IMR-90 (cell line): ENCODE results near the gene CEP85. TPM values are rescaled to one million over a fixed set of nuclear protein-coding genes. Genes with fewer than 3 reads are reported as not detected.

ENCODE experiments used
- ATAC-seq: fragments of 200-7000 bp; cut with Tn5 transposase; 2 replicates; pipeline ENCODE4 v1.9.1; 2020; ENCODE audit warnings: low read depth, mild to moderate bottlenecking, moderate library complexity
- BruUV-seq: library from RNA; stranded (reverse); fragments of 400-500 nt; replicated peaks from 2 replicates; lab custom pipeline; 2021; lab: Mats Ljungman, UMichigan
- CTCF ChIA-PET: fragments of 300-600 bp; formaldehyde crosslinking; extraction: SDS; loops from one replicate; lab custom pipeline; 2021; ENCODE audit warnings: antibody characterized with exemption; lab: Yijun Ruan, JAX
- POLR2A ChIA-PET: fragments of 300-600 bp; sonication (Branson Sonifier 250); formaldehyde crosslinking; loops from one replicate; lab custom pipeline; 2022; ENCODE audit warnings: antibody characterized with exemption; ENCODE audit not compliant: unreplicated experiment; lab: Charles Lee
- DNase-seq: peaks from one replicate; pipeline ENCODE4 v3.0.0; 2013
- H2AFZ ChIP-seq: replicated peaks from 2 replicates; pipeline ENCODE3; 2013; ENCODE audit warnings: low read length, mild to moderate bottlenecking; ENCODE audit not compliant: poor library complexity
- H2AK5ac ChIP-seq: 2 replicates; pipeline ENCODE4 v1.6.1; 2013; ENCODE audit warnings: low read depth, low read length, inconsistent platforms
- H2AK9ac ChIP-seq: replicated peaks from 2 replicates; pipeline ENCODE3; 2013; ENCODE audit warnings: mild to moderate bottlenecking, low read depth, low read length, moderate library complexity; ENCODE audit not compliant: poor library complexity
- H2BK120ac ChIP-seq: 2 replicates; pipeline ENCODE4 v1.6.1; 2013; ENCODE audit warnings: low read depth, low read length, inconsistent platforms
- H2BK15ac ChIP-seq: 3 replicates; pipeline ENCODE4 v1.6.1; 2013; ENCODE audit warnings: low read depth, low read length, inconsistent platforms
- H2BK20ac ChIP-seq: 2 replicates; pipeline ENCODE4 v1.6.1; 2013; ENCODE audit warnings: low read depth, mild to moderate bottlenecking, inconsistent platforms, low read length, moderate library complexity
- H2BK5ac ChIP-seq: 2 replicates; pipeline ENCODE4 v1.6.1; 2013; ENCODE audit warnings: mild to moderate bottlenecking, low read depth, low read length, inconsistent platforms; ENCODE audit not compliant: poor library complexity, severe bottlenecking
- H3K14ac ChIP-seq: replicated peaks from 2 replicates; pipeline ENCODE4 v1.6.1; 2013; ENCODE audit warnings: low read depth, low read length, inconsistent platforms
- H3K18ac ChIP-seq: 2 replicates; pipeline ENCODE4 v1.6.1; 2013; ENCODE audit warnings: low read depth, low read length, control low read depth
- H3K23ac ChIP-seq: 2 replicates; pipeline ENCODE4 v1.6.1; 2013; ENCODE audit warnings: low read depth, low read length, inconsistent platforms
- H3K27ac ChIP-seq: 2 replicates; pipeline ENCODE4 v1.5.1; 2013; ENCODE audit warnings: mild to moderate bottlenecking, control low read depth, low read length; ENCODE audit not compliant: insufficient read depth
- H3K27me3 ChIP-seq: 2 replicates; pipeline ENCODE4 v1.6.1; 2013; ENCODE audit warnings: low read length; ENCODE audit not compliant: control insufficient read depth, insufficient read depth
- H3K36me3 ChIP-seq: 2 replicates; pipeline ENCODE4 v1.6.1; 2013; ENCODE audit warnings: low read length, mixed read lengths; ENCODE audit not compliant: control insufficient read depth, insufficient read depth
- H3K4ac ChIP-seq: 2 replicates; pipeline ENCODE4 v1.6.1; 2013; ENCODE audit warnings: low read depth, low read length, inconsistent platforms
- H3K4me1 ChIP-seq: 2 replicates; pipeline ENCODE4 v1.6.1; 2013; ENCODE audit warnings: low read length, mixed read lengths; ENCODE audit not compliant: control insufficient read depth, insufficient read depth
- H3K4me2 ChIP-seq: 2 replicates; pipeline ENCODE4 v1.6.1; 2013; ENCODE audit warnings: low read depth, mild to moderate bottlenecking, control low read depth, low read length, moderate library complexity
- H3K4me3 ChIP-seq: 2 replicates; pipeline ENCODE4 v1.5.1; 2013; ENCODE audit warnings: low read depth, mild to moderate bottlenecking, control low read depth, low read length, moderate library complexity; ENCODE audit not compliant: insufficient read depth
- H3K56ac ChIP-seq: 2 replicates; pipeline ENCODE4 v1.6.1; 2013; ENCODE audit warnings: low read length, inconsistent platforms; ENCODE audit not compliant: insufficient read depth; ENCODE audit errors: extremely low read depth
- H3K79me1 ChIP-seq, 2 experiments: 2 replicates each; pipeline ENCODE4 v1.6.1; 2013; ENCODE audit warnings: low read length in 2 of 2, inconsistent platforms in 1 of 2, low read depth in 1 of 2
- H3K9ac ChIP-seq: 2 replicates; pipeline ENCODE4 v1.6.1; 2013; ENCODE audit warnings: low read depth, low read length, control low read depth
- H3K9me1 ChIP-seq: 2 replicates; pipeline ENCODE4 v1.6.1; 2013; ENCODE audit warnings: low read length, inconsistent platforms; ENCODE audit not compliant: insufficient read depth
- H3K9me3 ChIP-seq: 2 replicates; pipeline ENCODE4 v1.6.1; 2013; ENCODE audit warnings: low read length; ENCODE audit not compliant: control insufficient read depth, insufficient read depth
- H4K20me1 ChIP-seq: 2 replicates; pipeline ENCODE4 v1.6.1; 2013; ENCODE audit warnings: low read length, inconsistent platforms; ENCODE audit not compliant: insufficient read depth
- H4K5ac ChIP-seq: 2 replicates; pipeline ENCODE4 v1.6.1; 2013; ENCODE audit warnings: mild to moderate bottlenecking, low read depth, low read length, control low read depth
- H4K8ac ChIP-seq, 2 experiments: 2 replicates each; pipeline ENCODE4 v1.6.1; 2013; ENCODE audit warnings: low read depth in 2 of 2, low read length in 2 of 2, control low read depth in 1 of 2, inconsistent platforms in 1 of 2
- H4K91ac ChIP-seq: 2 replicates; pipeline ENCODE4 v1.6.1; 2013; ENCODE audit warnings: low read depth, low read length, inconsistent platforms; ENCODE audit not compliant: insufficient read depth
- MAZ ChIP-seq: IDR thresholded peaks from 2 replicates; pipeline ENCODE4 v1.6.1; 2012; ENCODE audit warnings: low read depth, mild to moderate bottlenecking, low read length, improper control_type of control experiment, moderate library complexity, borderline replicate concordance
- MXI1 ChIP-seq: IDR thresholded peaks from 2 replicates; pipeline ENCODE4 v1.6.1; 2012; ENCODE audit warnings: low read depth, mild to moderate bottlenecking, low read length, moderate library complexity, borderline replicate concordance
- POLR2A ChIP-seq: IDR thresholded peaks from 2 replicates; pipeline ENCODE4 v1.6.1; 2012; ENCODE audit warnings: mild to moderate bottlenecking, low read depth, low read length
- RCOR1 ChIP-seq: IDR thresholded peaks from 2 replicates; pipeline ENCODE4 v1.6.1; 2012; ENCODE audit warnings: mild to moderate bottlenecking, low read length, improper control_type of control experiment; ENCODE audit not compliant: insufficient replicate concordance
- SMC3 ChIP-seq: fragments of 150-350 bp; IDR thresholded peaks from 2 replicates; pipeline ENCODE4 v1.6.1; 2016; ENCODE audit warnings: low read depth, mild to moderate bottlenecking, antibody characterized with exemption, low read length, moderate library complexity
- WGBS, 2 experiments: methylation state at CpG; one replicate each; pipeline versions ENCODE4 v1.1.5 to v1.1.7; 2013; ENCODE audit warnings: missing lambda C conversion rate in 2 of 2; ENCODE audit not compliant: insufficient read length in 1 of 2; ENCODE audit errors: extremely low coverage in 2 of 2; 5-methylcytosine and 5-hydroxymethylcytosine counted together
- dilution Hi-C: fragments of 300-500 bp; cut with HindIII; formaldehyde crosslinking; loops from one replicate; pipeline ENCODE4 v1.14.3; 2018; ENCODE audit warnings: low sequenced_read_pairs; ENCODE audit not compliant: unreplicated experiment
- in situ Hi-C: fragments of 300-500 bp; cut with MboI; formaldehyde crosslinking; loops from 3 replicates; pipeline ENCODE4 v1.14.3; 2019; ENCODE audit warnings: low sequenced_read_pairs, inconsistent platforms, mixed read lengths
- intact Hi-C: fragments of 100-400 bp; cut with micrococcal nuclease; formaldehyde crosslinking; loops from 2 replicates; pipeline ENCODE4 v1.10.0; 2022
- polyA plus RNA-seq, 3 experiments: library from polyadenylated mRNA; depleted of rRNA; stranded (reverse); fragments of >200 nt; gene quantifications; 2 replicates each; pipeline ENCODE4 v1.2.3, GENCODE V29; 2012; ENCODE audit warnings: low replicate concordance in 1 of 3
- total RNA-seq: library from RNA; depleted of rRNA; stranded (reverse); fragments of >200 nt; gene quantifications from 2 replicates; pipeline ENCODE4 v1.2.3, GENCODE V29; 2012
- TF ChIP-seq, protein P1 (sequence below): conservative IDR thresholded peaks from 2 replicates; pipeline ENCODE4 v1.5.1; 2012; ENCODE audit warnings: mild to moderate bottlenecking, low read depth, low read length, improper control_type of control experiment

CEP85 gene
- total and polyA plus RNA-seq, 2 of the 4 experiments (the other 2 are of a cell fraction) = 11.5 to 11.8 TPM

GRCh38 chr1:26279456-26280332 lies 45.7 kb downstream of the CEP85 start, which contains the start of gene SH3BGRL3:
TSS of gene SH3BGRL3 (plus strand) at chr1:26280086. CDS start at chr1:26280156, 70 bp downstream.
- Histone ChIP-seq H3K9me3 (no peaks in the 10 kb centered on the region), H2AK5ac (peak within 1 kb of the TSS; percentile 99), H2AK9ac (peak within 1 kb of the TSS; percentile 100), H3K23ac (peak within 1 kb of the TSS; percentile 97), H4K91ac (peak within 1 kb of the TSS; percentile 95), H4K8ac (peak within 1 kb of the TSS; percentile 79 to 90), H4K20me1 (peaks cover 51% of the 10 kb centered on the region), H3K4me2 (peak within 1 kb of the TSS; percentile 96), H2AFZ (peak within 1 kb of the TSS; percentile 94), H3K36me3 (peaks cover 24% of the 10 kb centered on the region), H3K4me1 (peaks cover 64% of the 10 kb centered on the region), H2BK120ac (peak within 1 kb of the TSS; percentile 93), H3K18ac (peak within 1 kb of the TSS; percentile 75), H2BK5ac (peak within 1 kb of the TSS; percentile 98), H3K27me3 (no peaks in the 10 kb centered on the region), H3K79me1 (peaks cover 25 to 67% of the 10 kb centered on the region in 2 experiments), H3K9ac (peak within 1 kb of the TSS; percentile 96), H3K4ac (peak within 1 kb of the TSS; percentile 99), H3K9me1 (peaks cover 49% of the 10 kb centered on the region), H3K14ac (peak within 1 kb of the TSS; percentile 98), H2BK20ac (peak within 1 kb of the TSS; percentile 84), H2BK15ac (peak within 1 kb of the TSS; percentile 91; the same call in 2 of the 3 replicates), H3K27ac (peak within 1 kb of the TSS; percentile 95), H3K4me3 (peak within 1 kb of the TSS; percentile 89), H4K5ac (peak within 1 kb of the TSS; percentile 71), H3K56ac (peak within 1 kb of the TSS; percentile 73)
- in situ Hi-C loops = no loop called here
- TF ChIP-seq MXI1 (peak; percentile 25; the same call in 1 of the 2 replicates), RCOR1 (no peak), MAZ (peak; percentile 66; the same call in 1 of the 2 replicates), SMC3 (no peak), POLR2A (peak; percentile 93)
- TF ChIP-seq, protein P1, sequence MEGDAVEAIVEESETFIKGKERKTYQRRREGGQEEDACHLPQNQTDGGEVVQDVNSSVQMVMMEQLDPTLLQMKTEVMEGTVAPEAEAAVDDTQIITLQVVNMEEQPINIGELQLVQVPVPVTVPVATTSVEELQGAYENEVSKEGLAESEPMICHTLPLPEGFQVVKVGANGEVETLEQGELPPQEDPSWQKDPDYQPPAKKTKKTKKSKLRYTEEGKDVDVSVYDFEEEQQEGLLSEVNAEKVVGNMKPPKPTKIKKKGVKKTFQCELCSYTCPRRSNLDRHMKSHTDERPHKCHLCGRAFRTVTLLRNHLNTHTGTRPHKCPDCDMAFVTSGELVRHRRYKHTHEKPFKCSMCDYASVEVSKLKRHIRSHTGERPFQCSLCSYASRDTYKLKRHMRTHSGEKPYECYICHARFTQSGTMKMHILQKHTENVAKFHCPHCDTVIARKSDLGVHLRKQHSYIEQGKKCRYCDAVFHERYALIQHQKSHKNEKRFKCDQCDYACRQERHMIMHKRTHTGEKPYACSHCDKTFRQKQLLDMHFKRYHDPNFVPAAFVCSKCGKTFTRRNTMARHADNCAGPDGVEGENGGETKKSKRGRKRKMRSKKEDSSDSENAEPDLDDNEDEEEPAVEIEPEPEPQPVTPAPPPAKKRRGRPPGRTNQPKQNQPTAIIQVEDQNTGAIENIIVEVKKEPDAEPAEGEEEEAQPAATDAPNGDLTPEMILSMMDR = peak; percentile 46
- CTCF ChIA-PET = interaction anchor here (0.6 to 1.5 kb wide), 6 partner anchors 37 to 1505 kb away, joined by 3 to 7 read pairs (median 4); partner anchors contain the start of genes CATSPER4, CD52 and CEP85
- WGBS, 2 experiments = 1% methylated on average over 16 of the region's 66 CpGs; no CpG with 5 or more reads in 1 of the 2 experiments
- dilution Hi-C loops = no loop called here
- POLR2A ChIA-PET = no interaction called here
- intact Hi-C loops = loop anchor here (5.0 kb wide), 1 partner anchor 242 kb away; no protein-coding TSS in a partner anchor
- no TSS peak for BruUV-seq
- DNase-seq (peak; percentile 75), ATAC-seq (peak; percentile 68)
